ENCODE results near the gene RGL4. TPM values are rescaled to one million over a fixed set of nuclear protein-coding genes. Genes with fewer than 3 reads are reported as not detected.
"Not testable (repeated sequence)": the region's sequence is repeated elsewhere in the genome, so short reads cannot be mapped to it uniquely, and the experiment has no call there.

Gene RGL4
- total RNA-seq, 2 donors from 2014 or later = not detected

DNA sequence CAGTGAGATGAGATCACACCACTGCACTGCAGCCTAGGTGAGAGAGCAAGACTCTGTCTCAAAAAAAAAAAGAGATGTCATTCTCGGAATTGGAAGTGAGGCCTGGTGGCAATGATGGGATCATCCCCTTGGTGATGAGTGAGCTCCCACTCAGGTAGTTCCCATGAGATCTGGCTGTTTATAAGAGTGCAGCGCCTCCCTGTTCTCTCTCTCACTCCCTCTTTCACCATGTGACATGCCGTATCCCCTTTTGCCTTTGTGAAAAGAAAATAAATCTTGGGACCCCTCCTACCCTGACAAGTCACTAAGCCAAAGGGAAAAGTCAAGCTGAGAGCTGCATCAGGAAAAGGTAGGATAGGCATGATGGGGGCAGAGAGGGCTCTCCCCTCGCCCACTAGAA is 31.3 kb downstream of the RGL4 start:
- H3K4me1 ChIP-seq = peaks cover 4% of the 10 kb centered on the region
- no peaks in the 10 kb centered on the region for H3K27me3 ChIP-seq
- no peak overlapping the region for H3K4me3 ChIP-seq
- H3K9me3 ChIP-seq = no peaks in the 10 kb centered on the region
- WGBS, 2 donors = 78 to 88% methylated on average over 4 of the region's 4 CpGs
- H3K36me3 ChIP-seq (replicated peaks in 1 of 2; ENCODE audit: insufficient read depth in 1 of 2, low read depth in 2 of 2) = no peaks in the 10 kb centered on the region
- intact Hi-C loops (cut with DNase I) = no loop called here
- ATAC-seq = no peak
- TF ChIP-seq, protein P1, sequence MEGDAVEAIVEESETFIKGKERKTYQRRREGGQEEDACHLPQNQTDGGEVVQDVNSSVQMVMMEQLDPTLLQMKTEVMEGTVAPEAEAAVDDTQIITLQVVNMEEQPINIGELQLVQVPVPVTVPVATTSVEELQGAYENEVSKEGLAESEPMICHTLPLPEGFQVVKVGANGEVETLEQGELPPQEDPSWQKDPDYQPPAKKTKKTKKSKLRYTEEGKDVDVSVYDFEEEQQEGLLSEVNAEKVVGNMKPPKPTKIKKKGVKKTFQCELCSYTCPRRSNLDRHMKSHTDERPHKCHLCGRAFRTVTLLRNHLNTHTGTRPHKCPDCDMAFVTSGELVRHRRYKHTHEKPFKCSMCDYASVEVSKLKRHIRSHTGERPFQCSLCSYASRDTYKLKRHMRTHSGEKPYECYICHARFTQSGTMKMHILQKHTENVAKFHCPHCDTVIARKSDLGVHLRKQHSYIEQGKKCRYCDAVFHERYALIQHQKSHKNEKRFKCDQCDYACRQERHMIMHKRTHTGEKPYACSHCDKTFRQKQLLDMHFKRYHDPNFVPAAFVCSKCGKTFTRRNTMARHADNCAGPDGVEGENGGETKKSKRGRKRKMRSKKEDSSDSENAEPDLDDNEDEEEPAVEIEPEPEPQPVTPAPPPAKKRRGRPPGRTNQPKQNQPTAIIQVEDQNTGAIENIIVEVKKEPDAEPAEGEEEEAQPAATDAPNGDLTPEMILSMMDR (IDR thresholded peaks at IDR 0.05) = no peak
- TF ChIP-seq POLR2A (IDR thresholded peaks at IDR 0.05) = no peak
- H3K27ac ChIP-seq = no peak overlapping the region
- no peak for DNase-seq

DNA sequence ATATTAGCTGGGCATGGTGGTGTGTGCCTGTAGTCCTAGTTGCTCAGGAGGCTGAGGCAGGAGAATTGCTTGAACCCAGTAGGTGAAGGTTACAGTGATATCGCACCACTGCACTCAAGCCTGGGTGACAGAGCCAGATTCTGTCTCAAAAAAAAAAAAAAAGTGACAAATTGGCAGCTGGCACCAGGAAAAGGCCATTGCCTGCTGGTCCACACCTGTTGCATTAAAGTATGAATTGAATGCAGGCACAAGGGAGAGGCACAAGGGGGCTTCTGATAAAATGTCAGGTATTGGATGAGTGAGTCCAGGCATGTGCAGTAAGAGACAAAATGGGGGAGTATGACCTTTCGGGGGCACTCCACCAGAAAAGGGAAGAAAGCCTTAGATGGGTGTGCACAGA is 31.9 kb downstream of the RGL4 start:
- H3K36me3 ChIP-seq (replicated peaks in 1 of 2; ENCODE audit: insufficient read depth in 1 of 2, low read depth in 2 of 2) = no peaks in the 10 kb centered on the region
- no peaks in the 10 kb centered on the region for H3K9me3 ChIP-seq
- 54 to 63% methylated on average over 2 of the region's 2 CpGs for WGBS, 2 donors
- no peaks in the 10 kb centered on the region for H3K27me3 ChIP-seq
- no peak overlapping the region for H3K27ac ChIP-seq
- TF ChIP-seq, protein P1 (IDR thresholded peaks at IDR 0.05) = no peak
- no peak for TF ChIP-seq POLR2A (IDR thresholded peaks at IDR 0.05)
- intact Hi-C loops (cut with DNase I) = no loop called here
- H3K4me3 ChIP-seq = no peak overlapping the region
- H3K4me1 ChIP-seq = no peaks in the 10 kb centered on the region
- DNase-seq (no peak), ATAC-seq (no peak)

DNA sequence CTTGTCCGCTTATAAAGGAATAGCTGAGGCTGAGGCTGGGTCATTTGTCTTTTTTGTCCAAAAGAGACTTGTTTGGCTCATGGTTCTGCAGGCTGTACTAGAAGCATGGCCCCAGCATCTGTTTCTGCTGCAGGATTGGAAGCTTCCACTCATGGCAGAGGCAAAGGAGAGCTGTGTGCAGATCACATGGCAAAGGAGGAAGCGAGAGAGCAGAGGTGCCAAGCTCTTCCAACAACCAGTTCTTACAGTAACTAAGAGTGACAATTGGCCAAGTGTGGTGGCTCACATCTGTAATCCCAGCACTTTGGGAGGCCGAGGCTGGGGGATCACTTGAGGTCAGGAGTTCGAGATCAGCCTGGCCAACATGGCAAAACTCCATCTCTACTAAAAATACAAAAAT is 37.3 kb downstream of the RGL4 start:
- H3K9me3 ChIP-seq; H3K27me3 ChIP-seq; ATAC-seq; H3K4me1 ChIP-seq; intact Hi-C loops (cut with DNase I); DNase-seq; H3K36me3 ChIP-seq (replicated peaks in 1 of 2; ENCODE audit: insufficient read depth in 1 of 2, low read depth in 2 of 2); H3K27ac ChIP-seq; H3K4me3 ChIP-seq: not testable (repeated sequence)
- WGBS, 2 donors = 77 to 84% methylated on average over 4 of the region's 4 CpGs

DNA sequence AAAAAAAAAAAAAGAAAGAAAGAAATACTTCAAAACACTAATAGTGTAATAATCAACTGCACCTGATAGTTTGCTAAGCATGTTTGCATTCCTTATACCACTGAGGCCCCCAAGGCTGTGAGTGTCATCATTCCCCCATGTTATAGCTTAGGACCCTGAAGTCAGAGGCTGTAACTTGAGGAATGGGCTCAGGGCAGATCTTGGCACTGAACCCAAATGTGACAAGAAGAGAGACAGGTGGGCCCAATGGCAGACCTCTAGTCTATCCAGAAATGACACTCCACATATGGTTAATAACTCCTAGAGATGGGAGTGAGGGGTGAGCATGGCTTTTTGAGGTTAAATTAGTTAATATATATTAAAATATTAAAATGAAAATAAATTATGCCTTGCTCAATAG is 46.9 kb downstream of the RGL4 start:
- no peaks in the 10 kb centered on the region for H3K9me3 ChIP-seq
- no peak for DNase-seq
- no peaks in the 10 kb centered on the region for H3K27me3 ChIP-seq
- no peaks in the 10 kb centered on the region for H3K4me1 ChIP-seq
- no peak overlapping the region for H3K4me3 ChIP-seq
- H3K27ac ChIP-seq = no peak overlapping the region
- TF ChIP-seq POLR2A (IDR thresholded peaks at IDR 0.05) = no peak
- TF ChIP-seq, protein P1 (IDR thresholded peaks at IDR 0.05) = no peak
- intact Hi-C loops (cut with DNase I) = no loop called here
- no peaks in the 10 kb centered on the region for H3K36me3 ChIP-seq (replicated peaks in 1 of 2; ENCODE audit: insufficient read depth in 1 of 2, low read depth in 2 of 2)
- ATAC-seq = no peak

DNA sequence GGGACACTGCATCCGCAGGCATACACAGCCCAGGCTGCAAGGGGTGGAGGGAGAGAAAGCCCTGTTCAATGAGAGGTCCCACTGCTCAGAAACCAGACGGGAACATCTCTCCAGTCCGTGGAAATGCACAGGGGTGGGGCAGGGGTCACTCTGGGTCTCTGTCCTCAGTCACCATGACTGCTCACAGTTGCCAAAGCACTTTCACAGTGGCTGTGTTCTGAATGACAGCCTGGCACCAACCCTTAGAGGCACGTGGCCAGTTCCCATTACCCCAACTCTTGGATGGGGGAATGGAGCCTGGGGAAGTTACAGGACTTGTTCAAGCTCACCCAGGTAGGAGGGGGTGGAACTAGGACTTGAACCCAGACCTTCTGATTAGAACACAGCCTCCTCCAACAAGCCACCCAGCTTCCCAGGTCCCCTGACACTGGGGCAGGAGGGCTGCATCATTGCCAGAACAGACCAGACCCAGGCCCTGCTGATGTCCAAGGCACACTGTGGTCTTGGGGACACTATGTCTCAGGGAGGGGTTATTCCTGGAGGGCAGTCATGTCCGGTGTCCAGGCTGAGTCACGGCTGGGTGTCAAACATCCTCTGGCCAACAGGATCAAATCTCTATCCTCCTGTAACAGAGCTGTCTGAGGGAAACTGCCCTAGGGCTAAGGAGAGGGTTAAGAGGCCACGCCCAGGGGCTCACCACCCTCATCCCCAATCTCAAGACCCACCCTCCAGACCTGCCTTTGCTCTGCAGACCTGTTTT is 51.9 kb downstream of the RGL4 start:
- no peaks in the 10 kb centered on the region for H3K9me3 ChIP-seq
- DNase-seq (peak in 1 of 4 donors; percentile 47), ATAC-seq (no peak)
- peaks cover 0 to 12% of the 10 kb centered on the region in 2 donors for H3K36me3 ChIP-seq (replicated peaks in 1 of 2; ENCODE audit: insufficient read depth in 1 of 2, low read depth in 2 of 2)
- intact Hi-C loops (cut with DNase I) = no loop called here
- 63 to 69% methylated on average over 4 to 7 of the region's 7 CpGs for WGBS, 2 donors
- no peak overlapping the region for H3K4me3 ChIP-seq
- peaks cover 11% of the 10 kb centered on the region for H3K4me1 ChIP-seq
- no peak for TF ChIP-seq POLR2A (IDR thresholded peaks at IDR 0.05)
- TF ChIP-seq, protein P1 (IDR thresholded peaks at IDR 0.05) = no peak
- no peak overlapping the region for H3K27ac ChIP-seq
- H3K27me3 ChIP-seq = no peaks in the 10 kb centered on the region
